ENCODE results near the gene ERBB2.
"Not testable (repeated sequence)": the region's sequence is repeated elsewhere in the genome, so short reads cannot be mapped to it uniquely, and the experiment has no call there.

Gene ERBB2

DNA sequence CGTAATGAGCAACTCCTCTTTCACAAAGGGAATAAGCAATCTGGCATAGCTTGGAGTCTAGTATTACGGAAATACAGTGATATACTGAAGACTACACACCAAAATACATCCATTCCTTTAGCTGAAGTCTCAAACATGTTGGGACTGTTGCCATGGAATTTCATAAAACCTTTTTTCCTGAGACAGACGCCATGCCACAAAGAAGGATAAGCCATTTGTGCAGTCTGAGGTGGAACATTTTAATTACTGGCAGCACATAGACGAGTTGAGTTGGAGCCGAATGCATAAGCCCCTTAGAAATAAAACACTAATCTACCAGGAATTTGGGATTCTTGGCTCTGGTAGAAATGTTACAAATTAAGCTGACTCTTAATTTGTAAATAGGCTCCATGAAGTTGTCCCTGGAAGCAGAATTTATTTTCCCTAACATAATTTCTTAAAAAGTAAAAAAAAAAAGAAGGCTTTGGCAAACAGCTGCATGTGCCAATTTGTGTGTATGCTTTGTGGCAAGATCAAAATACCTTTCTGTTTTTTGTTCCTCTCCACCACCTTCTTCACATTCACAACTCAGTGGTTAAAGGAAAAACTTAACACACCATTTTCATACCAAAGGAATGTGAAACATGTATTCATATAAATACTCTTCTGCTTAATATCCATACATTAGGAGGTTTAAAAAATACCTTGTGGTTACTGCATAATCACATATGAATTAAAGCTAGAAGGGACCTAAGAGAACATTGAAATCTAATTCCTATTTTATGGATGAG is 63.4 kb downstream of the ERBB2 start:
- no peak for DNase-seq (ENCODE audit: low read depth)

DNA sequence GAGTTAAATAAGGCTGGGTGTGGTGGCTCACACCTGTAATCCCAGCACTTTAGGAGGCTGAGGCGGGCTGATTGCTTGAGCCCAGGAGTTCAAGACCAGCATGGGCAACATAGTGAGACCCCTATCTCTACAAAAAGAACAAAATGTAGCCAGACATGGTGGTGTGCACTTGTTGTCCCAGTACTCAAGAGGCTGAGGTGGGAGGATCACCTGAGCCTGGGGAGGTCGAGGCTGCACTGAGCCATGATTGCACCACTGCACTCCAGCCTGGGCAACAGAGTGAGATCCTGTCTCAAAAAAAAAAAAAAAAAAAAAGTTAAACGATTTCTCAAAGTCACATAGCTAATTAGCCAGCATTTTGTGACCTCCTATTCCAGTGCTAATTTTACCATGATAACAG is 64.3 kb downstream of the ERBB2 start:
- DNase-seq (ENCODE audit: low read depth), result not testable (repeated sequence)

DNA sequence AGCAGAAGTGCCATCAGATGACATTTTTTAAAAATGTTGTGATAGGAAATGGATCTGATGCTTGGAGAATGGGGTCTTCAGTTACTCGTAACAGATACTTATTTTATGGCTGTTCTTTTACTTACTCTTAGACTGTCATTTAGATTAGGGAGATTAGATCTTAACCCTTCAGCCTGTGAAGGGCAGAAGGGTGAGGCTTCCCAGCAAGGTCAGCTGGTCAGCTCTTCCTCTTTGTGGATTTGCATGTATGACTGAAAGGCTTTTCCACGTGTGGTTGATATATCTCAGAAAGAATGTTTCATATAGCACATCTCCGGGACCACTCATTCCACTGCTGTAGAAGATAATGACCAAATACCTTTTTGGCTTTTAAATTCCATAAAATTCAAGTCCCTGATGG is 65.3 kb downstream of the ERBB2 start:
- DNase-seq (ENCODE audit: low read depth), result no peak

DNA sequence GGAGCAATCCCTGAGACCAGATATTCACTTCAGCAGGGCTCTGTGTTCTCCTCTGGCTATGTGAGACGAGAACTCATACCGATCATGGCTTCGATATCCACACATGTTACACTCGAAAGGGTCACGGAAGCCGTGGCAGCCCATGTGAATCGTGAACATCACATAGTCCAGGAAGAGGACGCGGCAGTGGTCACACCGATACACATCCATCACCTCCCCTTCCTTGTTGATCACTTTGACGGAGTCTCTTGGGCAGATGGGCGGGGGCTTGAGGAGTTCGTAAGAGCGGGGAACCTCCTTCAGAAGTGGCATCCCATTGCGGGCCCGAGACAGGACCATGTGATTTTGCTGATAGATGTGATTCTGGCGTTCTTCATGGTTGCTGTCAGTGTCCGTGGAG is 65.9 kb downstream of the ERBB2 start:
- DNase-seq (ENCODE audit: low read depth), result no peak

DNA sequence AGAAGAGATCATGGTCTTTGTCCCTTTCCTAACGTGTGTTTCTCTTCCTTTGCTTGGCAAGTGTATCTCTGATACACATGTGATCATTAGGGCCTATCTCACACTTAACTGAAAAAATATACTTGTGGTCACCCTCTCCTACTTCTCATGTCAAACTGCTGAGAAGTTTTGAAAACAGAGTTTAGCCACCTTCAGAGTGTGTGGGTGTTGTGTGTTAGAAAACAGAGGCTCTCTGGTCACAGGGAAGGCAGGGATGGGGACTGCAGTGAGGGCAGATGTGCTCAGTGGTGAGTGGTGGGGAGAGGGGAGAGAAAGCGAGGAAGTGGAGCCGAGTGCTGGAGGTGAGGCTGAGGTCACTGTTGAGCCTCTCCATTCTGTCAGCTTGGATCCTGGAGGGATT is 67.3 kb downstream of the ERBB2 start:
- no peak for DNase-seq (ENCODE audit: low read depth)

DNA sequence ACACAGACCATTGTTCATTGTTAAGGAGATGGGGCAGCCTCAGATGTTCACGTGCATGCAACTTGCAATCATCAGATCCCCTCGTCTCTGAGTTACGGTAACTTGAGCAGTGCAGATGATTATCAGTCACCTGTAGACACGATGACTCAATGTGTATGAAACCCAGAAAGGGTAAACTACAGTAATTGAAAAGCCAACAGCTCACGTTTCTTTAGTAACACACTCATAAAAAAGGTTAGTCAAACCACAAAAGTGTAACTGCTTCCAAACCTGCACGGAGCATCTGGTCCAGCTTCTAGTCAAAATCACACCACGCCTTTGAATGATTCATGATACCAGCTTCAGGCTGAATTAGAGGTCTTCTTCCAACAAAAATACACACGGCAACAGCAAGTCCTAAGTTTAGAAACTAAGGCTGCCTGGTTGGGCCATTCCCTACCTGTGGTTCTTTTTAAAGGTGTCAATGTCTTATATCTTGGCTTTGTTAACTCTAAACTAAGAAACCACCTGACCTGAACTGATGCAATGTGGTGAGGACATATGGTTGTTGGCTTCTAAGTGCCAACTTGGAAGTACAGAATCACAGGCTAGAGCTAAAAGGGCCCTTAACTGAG is 70.2 kb downstream of the ERBB2 start:
- DNase-seq (ENCODE audit: low read depth), result no peak

DNA sequence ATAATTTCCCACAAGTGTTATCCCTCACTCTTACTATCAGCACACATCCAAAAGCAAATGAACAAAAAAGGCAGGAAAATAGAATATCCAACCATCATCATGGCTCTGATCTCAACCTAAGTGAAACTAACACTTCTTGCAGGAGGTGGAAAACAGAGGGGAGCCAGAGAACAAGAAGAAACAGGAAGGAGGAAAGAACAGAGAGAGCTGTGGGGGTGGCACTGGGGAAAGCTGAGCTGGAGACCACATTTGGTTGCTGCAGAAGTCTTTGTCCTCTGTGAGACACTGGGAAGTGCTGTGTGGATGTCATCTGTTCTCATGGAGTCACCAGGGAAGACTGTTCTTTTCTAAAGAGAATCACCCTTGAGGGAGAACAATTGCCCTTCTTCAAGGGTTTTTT is 72.6 kb downstream of the ERBB2 start:
- no peak for DNase-seq (ENCODE audit: low read depth)

DNA sequence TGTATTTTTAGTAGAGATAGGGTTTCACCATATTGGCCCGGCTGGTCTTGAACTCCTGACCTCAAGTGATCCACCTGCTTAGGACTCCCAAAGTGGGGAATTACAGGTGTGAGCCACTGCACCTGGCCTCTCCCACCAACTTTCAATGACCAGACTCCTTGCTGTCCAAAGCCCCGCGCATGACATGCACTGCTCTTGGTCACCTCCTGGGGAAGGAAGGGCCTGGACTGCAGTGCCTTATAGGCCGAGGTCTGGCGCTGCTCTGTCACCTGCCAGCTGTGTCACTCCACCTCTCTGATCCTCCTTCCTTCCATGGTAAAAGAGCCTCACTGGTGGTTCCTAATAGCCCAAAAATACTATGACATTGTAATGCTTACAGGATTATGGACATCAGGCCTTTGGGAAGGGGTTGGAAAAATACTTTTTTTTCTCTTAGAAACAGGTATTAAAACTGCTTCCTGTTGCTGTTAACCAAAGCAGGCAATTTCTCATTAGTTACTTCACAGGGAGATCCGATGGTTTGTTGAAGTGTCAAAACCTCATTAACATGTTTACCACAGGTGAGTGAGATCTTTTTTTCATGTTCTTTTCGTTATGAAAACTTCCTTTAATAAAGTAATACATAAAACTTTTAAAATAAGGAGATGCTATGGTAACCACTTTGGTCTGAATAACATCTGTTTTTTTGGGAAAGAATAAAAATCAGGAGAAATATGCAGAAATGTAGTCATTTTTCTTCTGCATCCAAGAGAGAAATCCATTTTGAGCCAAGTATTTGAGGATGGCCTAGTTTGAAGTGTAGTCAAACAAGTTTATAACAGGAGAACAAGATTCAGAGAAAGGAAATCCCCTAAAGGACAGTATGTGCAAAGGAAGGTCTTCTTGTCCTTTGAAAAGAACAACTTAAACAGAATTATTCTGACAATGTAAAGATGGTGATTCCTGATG is 73.4 kb downstream of the ERBB2 start:
- no peak for DNase-seq (ENCODE audit: low read depth)

DNA sequence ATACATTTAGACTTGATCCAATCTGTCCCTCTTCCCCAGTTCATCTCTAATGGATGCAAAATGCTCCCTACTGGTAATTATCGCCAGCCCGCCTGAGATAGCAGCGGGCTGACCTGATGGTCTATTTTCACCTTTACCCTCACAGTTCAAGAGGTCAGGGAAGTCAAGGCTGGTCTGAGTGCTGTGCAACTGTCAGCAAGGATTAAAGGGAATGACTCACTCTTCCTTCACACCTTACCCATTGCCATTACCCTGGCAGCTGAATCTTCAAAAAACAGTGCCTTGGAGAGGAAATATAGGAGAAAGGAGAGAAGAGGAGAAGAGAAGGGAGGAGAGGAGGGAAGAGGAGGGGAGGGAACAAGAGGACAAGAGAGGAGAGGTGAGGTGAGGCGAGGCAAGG is 74.2 kb downstream of the ERBB2 start:
- no peak for DNase-seq (ENCODE audit: low read depth)

DNA sequence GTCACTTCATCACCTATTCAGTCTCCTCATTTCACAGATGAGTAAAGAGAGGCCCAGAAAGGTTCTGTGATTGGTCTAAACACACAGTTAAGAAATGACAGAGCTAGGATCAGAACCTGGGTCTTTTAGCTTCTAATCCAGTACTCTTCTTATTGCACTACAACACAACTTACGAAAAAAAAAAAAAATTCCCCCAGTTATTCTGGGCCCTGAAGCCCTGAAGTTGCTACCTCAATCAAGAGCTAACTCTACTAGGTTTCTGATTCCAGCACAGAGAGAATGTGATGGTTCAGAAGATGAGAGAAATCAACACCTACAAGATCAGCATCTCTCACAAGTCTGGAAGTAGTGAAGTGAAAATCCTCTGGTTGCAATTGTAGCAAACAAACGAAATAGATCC is 75.2 kb downstream of the ERBB2 start:
- DNase-seq (ENCODE audit: low read depth), result no peak

DNA sequence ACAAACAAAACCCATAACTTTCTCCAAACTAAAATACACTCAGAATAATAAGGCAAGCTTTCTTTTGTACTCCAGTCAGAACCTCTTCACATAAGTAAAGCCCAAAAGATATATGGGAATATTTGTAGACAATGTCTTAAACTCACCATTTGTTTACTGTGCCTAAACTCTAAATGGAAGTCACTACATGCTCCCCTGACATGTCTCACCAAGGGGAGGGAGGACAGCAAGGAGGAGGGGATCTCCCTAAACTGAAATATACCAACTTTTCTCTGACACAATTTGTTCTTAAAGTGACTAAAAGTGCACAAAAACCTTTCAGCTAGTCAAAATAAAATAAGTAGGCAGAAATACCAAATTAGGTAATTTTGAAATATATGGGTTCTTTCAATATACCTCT is 76.4 kb downstream of the ERBB2 start:
- no peak for DNase-seq (ENCODE audit: low read depth)

DNA sequence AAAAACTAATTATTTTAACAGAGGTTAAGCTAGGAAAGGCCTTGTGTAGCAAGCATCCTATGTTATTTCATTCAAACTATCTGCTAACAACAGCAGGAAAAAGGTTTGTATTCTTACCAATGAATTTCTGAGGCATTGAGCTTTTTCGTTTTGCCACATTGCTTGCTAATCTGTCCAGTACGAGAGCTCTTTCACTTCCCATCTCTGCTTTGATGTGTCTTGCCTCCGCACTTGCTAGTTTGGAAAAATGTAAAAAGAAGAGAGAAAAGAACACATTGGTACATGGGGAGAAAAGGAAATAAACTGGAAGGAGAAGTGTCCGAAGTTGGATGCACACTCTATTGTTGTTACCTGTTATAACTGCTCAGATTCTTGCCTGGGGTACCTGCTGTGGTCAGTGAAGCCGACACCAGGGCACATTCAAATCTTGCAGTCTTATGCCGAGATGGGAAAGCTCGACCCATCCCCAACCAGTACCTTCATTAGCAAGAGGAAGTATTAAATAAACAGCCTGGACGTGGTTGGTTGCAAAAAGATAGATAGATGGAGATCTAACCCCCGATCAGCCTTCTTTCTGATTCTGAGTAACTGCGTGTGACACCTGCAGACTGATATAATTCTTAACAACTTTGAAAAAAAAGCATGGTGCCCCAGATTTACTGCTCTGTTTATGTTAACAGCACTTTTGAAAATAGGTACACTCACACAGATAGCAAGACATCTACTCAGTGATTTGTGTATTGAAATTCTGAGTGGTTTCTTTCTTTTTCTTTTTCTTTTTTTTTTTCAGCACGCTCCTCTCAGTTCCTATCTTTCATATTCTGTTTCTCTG is 77.9 kb downstream of the ERBB2 start:
- no peak for DNase-seq (ENCODE audit: low read depth)

All from GM04504 (cell line).